Cardiac septum (tissue), 1 donor: ENCODE measurements around the gene SEMA3B. TPM values are rescaled to one million over a fixed set of nuclear protein-coding genes. Genes with fewer than 3 reads are reported as not detected.
"Not testable (repeated sequence)": the region's sequence is repeated elsewhere in the genome, so short reads cannot be mapped to it uniquely, and the experiment has no call there.

ENCODE experiments used
- DNase-seq: peaks from one replicate; pipeline ENCODE4 v3.0.0-alpha.2; 2020; ENCODE audit warnings: low spot score
- intact Hi-C: fragments of 100-400 bp; cut with DNase I; formaldehyde crosslinking; loops from one replicate; pipeline ENCODE4 v1.14.0; 2022
- total RNA-seq: library from RNA; stranded (reverse); fragmentation: NEBNext Ultra II Directional; extraction: Animal tissue kit (Norgen Biotek cat#: 25700); gene quantifications from one replicate; pipeline ENCODE4 v1.2.1, GENCODE V29; 2021
- donor health status: DM: no; HTN: no; CAD: no.

Gene SEMA3B
- total RNA-seq, 1 donor from 2014 or later, result 26.5 TPM

DNA sequence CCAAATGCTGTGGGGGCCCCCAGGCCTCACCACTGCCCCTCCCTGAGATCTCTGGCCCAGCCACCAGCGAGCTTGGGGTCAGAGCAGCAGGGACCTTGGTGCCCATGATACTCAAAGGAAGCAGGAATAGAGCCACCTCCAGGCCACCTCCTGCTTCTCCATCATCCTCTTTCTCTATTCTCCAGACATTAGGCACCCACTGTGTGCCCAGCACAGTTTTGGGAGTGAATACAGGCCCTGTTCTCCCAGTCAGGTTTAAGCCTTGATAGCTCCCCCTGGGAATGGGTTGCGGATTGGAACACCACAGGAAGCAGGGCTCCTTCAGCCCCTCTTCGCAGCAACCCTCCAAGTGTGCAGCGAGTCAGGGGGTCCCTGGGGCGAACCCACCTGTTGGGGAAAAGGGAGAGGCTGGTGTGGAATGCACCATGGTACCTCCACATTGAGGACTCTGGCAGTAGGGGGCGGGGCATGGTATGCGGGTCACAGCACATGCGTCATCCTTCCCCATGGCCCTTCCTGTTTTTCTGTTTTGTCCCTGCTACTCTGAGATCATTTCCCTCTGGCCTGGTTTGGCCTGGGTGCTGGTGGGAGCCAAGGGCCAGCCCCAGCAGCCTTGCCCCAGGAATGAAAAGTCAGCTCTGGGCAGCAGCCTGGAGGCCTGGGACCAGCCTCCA is 14.2 kb upstream of the SEMA3B start:
- peak; percentile 93 for DNase-seq
- intact Hi-C loops, result no loop called here

DNA sequence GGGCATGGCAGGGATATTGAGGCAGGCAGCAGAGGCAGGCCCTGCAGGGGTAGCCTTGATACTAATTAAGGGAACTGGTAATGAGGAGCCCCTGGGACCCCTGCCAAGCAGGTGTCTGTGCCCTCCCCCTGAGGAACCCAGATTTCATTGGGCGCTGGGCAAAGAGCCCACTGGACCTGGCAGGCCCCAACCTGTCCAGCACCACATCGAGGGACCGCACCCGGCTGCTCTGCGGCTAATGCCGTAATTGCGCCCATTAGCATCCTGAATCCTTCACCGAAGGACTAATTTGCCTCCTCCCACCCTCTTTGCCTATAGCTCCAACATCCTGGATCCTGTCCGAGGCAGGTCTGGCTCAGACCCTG is 13.7 kb upstream of the SEMA3B start:
- intact Hi-C loops, result no loop called here
- no peak for DNase-seq

DNA sequence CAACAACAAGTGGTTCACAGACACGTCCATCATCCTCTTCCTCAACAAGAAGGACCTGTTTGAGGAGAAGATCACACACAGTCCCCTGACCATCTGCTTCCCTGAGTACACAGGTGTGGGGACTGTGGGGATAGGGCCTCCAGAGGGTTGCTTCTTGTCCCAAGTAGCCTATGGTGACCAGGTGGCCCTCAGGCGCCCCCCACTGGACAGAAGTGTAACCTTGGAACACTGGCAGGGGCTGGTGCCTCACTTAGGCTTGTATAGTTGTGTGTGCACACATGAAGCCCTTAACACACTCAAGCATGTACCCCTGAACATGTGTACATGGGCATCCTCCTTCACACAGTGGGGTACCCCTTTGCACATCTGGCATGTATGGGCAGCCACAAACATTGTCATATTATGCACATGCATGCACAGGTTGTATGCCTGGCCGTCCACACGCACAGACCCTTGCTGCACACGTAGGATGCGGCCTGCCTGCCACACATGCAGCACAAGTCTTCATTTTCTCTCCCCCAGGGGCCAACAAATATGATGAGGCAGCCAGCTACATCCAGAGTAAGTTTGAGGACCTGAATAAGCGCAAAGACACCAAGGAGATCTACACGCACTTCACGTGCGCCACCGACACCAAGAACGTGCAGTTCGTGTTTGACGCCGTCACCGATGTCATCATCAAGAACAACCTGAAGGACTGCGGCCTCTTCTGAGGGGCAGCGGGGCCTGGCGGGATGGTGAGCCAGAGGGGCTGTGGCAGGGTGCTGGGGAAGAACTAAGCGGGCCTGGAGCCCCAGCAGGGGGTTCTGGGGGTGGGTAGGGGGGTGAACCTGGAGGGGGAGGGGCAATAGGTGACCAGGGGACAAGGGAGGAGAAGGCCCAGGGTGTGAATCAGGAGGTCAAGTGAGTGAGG is 11.7 kb upstream of the SEMA3B start:
- intact Hi-C loops, result no loop called here
- no peak for DNase-seq

DNA sequence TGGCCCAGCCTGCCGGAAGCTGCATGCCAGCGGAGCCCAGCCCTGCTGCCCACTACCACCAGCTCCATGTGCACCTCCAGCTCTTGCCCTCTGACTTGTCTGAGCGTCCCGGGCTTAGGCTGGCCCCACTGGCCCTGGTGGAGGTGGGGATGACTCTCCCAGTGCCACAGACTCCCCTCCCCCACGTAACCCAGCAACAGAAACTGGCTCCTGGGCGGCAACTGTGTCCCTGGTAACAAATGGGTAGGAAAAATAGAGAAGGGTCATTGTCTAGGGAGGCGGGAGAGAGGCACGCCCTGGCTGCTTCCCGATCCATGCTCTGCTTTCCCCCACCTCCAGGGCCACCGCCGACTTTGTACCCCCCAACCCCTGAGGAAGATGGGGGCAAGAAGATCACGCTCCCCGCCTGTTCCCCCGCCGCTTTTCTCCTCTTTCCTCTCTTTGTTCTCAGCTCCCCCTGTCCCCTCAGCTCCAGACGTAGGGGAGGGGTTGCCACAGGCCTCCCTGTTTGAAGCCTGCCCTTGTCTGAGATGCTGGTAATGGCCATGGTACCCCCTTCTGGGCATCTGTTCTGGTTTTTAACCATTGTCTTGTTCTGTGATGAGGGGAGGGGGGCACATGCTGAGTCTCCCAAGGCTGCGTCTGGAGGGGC is 10.8 kb upstream of the SEMA3B start:
- DNase-seq, result no peak
- intact Hi-C loops, result no loop called here

DNA sequence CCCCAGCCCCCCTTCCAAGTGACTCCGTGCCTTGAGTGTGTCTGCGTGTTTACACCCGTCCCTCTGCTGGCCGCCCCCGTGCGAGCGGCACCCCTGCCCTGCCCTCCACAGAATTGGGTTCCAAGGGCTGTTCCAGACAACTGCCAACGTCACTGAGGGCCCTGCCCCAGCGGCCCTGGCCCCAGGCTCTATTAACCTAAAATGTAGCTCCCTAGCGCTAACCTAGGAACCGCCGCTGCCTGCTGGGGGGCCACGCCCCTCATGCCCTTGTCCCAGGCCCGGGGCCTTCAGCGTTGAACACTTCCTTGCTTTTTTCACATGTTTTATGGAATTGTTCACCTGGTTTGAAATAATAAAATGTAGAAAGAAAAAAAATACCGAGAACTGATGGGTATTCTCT is 10.0 kb upstream of the SEMA3B start:
- no peak for DNase-seq
- intact Hi-C loops, result no loop called here

DNA sequence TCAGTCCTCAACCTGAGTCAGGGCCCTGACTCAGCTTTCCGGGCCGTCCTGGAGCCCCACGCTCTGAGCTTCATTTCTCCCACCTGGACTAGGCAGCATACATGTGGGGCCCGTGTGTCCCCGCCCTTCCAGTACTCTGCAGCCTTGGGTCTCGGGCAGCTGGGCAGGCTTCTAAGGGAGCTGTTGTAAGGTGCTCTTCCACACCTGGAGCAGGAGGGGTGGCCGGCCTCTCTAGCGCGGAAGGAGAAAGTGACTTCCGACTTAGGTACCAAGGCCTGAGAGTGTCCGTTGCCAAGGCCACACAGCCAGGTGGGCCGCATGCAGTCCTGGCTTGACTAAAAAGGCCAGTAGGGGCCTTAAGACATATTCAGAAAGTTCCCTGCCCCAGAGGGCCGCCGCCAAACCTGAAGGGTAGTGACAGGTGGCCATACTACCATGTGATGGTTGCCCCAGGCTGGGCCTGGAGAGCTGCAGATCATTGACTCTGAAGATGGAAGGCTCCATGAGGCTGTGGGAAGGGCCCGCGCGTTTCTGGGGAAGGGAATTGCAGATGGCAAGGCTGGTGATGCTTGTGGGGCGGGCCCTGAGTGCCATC is 9.4 kb upstream of the SEMA3B start:
- DNase-seq, result no peak
- intact Hi-C loops, result loop anchor here (1.0 kb wide), 2 partner anchors 14 to 32 kb away; no protein-coding TSS in a partner anchor

DNA sequence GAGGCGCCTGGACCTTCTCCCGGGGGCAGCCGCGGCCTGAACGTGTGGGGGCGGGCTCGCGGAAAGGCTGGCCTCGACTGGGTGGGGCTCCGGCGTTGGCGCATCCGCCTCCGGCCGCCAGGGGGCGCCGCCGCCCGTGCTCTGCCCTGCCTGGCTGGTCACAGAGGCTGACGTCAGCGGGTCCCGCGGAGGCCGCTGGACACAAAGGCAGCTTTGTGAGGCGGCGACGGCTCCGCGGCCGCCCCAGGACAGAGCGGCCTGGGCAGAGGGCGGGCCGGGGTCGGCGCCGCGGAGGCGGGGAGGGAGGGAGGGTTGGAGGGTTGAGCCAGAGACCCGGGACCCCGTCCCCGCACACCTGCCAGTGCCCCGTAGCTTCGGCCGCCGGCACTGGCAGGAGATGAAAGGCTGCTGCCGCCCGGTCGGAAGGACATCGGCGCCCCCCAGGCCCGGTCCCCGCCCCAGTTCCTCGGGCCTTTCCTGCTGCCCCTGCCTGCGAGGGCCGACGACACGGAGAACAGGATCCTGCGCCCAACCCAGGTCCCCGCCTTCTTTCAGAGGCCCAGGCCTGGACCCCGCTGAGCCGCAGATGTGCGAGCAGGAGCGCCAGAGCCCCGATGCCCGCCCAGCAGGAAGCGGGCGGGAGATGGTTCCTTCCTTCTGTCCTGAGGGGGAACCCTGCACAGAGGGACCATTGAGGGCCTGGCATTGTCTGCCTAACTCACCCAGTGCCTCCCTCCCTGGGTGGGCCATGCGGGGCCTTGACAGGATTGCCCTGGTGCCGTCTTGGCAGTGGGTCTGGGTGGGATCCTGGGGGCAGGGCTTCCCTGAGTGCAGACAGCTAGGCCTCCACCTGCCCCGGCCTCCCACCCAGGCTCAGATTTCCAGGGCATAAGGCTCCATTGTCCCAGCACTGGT is 8.7 kb upstream of the SEMA3B start:
- DNase-seq, result peak; percentile 97
- intact Hi-C loops, result loop anchor here (1.0 kb wide), 2 partner anchors 13 to 33 kb away; no protein-coding TSS in a partner anchor

DNA sequence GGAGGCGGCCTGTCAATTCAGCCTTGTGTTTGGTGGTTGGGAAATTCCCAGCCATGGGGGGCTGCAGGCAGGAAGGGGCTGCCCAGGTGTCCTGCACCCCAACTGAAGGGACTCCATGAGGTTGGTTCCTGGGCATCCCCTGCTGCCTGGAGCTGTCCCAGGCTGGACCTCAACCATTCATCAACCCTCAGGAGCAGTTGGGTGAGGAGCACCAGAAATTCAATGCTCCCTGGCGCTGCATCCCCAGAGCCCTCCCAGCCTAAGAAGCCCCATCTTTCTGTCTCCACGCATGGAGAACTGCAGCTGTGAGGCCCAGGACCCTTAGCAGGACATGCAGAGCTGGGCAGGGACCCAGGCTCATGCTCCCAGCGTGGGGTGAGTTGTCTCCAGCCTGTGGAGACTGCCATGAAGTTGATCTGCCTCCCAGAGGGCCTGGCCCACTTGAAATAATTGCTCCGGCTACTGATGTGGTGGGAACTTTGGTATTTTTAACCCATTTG is 8.0 kb upstream of the SEMA3B start:
- no peak for DNase-seq
- intact Hi-C loops, result loop anchor here (1.0 kb wide), 2 partner anchors 12 to 34 kb away; no protein-coding TSS in a partner anchor

DNA sequence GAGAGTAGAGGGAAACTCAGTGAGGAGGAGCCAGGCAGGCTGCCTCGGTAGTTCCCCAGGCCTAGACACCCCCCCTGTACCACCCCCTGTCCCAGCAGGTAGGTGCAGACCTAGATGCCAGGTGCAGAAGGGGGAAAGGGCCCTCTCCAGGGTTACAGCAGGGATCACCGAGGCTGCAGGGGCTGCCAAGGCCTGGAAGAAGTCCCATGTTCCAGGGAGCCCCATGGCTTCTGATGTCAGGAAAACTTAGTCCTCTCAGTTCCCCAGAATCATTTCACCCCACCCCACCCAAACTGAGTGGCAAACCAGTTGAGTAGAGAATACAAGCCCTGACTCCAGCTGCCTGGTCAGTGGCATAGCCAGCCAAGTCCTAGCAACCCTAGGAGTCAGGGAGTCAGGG is 7.4 kb upstream of the SEMA3B start:
- intact Hi-C loops, result no loop called here
- DNase-seq, result no peak

DNA sequence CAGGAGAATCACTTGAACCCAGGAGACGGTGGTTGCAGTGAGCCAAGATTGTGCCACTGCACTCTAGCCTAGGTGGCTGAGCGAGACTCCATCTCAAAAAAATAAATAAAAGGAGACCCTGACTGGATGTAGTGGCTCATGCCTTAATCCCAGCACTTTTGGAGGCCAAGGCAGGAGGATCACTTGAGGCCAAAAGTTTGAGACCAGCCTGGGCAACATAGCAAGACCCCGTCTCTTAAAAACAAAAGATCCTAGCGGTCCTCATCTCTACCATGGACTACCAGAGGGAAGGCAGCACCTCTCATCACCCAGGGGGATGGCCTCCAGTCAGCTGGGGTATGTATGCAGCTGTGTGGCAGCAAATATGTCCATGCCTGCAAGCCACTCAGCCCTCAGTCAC is 6.7 kb upstream of the SEMA3B start:
- intact Hi-C loops, DNase-seq: not testable (repeated sequence)

DNA sequence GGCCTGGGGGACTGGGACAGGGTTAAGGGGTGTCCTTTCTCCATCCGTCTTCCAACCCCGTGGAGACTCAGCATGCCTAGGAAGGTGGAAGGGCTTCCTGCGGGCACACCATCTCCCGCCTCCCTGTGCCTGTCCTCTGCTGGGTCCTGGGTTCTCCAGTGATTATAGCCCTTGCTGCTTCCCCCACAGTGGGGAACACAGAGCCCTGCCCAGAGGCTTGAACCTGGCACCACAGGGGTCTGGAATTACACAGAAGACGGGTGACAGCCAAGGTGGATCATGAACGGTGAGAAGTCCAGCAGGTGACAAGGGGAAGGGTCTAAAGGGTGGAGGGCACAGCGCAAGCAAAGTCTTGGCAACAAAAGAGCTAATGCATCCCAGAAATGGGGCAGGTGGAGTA is 6.2 kb upstream of the SEMA3B start:
- no peak for DNase-seq

DNA sequence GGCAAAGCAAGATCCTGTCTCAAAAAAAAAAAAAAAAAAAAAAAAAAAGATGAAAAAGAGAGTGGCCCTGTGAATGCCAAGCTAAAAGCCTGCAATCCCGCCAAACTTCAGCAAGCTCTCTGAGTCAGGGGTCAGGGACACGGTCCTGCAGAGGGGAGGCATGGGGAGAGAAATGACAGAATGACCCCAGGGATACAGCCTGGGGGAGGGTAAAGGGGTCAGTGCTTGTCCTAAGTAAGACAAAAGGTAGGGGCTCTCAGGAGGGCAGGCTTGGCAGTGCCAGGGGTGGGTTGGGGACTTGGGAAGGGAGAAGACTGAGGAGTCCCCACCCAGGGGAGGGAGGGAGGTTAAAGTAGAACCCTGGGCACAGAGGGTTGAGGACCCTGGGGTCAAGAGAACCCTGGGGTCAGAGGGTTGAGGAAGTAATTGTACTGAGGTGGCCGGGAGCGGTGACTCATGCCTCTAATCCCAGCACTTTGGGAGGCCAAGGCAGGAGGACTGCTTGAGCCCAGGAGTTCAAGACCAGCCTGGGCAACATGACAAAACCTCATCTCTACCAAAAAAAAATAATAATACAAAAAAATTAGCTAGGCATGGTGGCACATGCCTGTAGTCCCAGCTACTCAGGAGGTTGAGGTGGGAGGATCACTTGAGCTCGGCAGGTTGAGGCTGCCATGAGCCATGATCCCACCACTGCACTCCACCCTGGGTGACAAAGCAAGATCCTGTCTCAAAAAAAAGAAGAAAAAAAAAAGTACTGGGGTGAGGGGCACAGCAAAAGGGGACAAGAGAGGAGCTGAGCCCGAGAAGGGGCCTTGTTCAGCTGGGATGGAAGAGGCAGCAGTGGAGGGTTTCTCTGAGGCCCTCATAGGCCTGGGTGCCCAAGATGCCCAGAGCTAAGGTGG is 5.2 kb upstream of the SEMA3B start:
- no peak for DNase-seq

More for the DNA sequence above, 6.2 kb upstream of the SEMA3B start:
- intact Hi-C loops, result no loop called here

DNA sequence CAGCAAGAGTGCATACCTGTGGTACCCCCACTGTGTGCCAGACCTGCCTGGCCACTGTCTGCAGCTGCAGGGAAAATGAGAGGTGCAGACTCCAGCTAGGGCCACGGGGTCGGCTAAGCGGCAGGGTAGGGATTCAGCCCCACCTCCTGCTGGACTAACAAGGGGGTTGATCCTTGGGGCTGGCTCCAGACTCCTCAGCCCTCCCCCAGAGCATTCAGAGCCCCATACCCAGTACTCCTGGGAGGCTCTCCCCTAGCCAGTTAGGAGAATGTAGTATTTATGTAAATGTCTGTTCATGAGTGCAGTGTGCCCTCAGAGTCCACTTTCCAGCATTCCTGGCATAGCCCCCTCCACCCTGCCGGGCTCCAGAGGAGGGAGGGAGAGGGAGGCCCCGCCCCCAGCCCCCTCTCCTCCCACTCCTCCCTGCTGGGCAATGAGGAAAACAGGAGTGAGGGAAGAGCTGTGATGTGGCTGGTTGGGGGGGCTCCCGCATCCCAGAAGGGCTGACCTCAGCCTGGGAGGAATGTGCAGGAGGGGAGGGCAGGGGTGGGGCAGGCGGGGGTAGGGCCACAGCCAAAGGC is 4.5 kb upstream of the SEMA3B start:
- intact Hi-C loops, result no loop called here
- DNase-seq, result peak; percentile 85

More for the DNA sequence above, 5.2 kb upstream of the SEMA3B start:
- intact Hi-C loops, result no loop called here

DNA sequence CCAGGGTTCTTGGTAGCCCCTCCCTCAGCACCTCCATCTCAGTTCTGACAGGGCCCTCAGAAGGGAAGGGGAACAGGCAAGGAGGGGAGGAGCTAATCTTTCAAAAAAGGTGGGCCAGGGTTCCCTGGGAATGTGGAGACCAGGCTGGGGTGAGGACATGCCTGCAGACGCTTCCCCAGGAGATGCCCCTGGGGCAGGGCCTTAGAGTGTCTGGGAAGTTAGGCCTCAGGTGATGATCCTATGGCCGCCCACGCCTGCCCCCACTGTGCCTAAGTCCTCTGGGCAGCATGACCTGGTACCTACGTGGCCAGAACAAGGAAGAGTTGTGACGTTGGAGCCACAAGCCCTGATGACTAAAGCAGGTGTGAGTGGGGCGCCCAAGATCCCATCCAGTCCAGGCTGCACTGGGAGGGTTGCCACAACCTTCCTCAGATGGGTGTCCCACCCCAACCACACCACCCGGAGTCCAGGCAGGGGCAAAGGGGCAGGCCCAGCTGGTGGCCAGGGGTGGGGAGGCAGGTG is 3.9 kb upstream of the SEMA3B start:
- DNase-seq, result no peak
- intact Hi-C loops, result no loop called here

DNA sequence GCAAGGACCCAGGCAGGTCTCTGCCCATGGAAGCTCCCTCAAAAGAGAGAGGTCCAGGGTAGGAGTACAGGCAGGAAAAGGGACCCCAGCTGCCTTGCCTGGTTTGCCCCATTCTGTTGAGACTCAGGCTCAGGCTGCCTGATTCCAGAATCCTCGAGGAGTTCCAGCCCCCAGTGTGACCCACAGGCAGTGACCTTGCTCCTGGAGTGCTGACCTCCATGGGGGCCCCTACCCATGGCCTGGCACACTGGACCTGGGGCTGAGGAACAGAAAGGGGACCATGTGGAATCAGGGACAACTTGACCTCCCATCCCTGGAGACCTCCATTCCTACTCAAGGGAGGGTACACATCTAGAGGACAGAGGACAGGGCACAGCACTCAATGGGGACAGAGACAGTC is 3.4 kb upstream of the SEMA3B start:
- no peak for DNase-seq
- intact Hi-C loops, result no loop called here

DNA sequence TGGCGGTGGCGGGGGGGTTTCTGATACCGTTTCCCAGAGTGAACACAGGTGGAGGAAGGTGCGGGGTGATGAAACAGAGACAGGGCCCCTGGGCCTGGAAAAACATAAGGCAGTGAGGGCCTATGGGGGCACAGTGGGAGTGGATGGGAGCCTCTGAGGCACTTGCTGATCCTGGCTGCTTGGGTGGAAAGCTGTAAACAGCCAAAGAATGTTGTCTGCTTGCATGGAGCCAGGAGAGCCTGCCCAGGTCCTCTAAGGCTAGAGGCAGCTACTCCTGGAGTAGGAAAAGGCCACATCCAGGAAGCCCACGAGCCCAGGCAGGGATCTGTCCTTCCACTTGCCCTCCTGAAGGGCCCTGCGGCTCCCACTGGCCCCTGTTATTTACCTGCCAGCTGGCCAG is 2.9 kb upstream of the SEMA3B start:
- intact Hi-C loops, result no loop called here
- DNase-seq, result no peak

DNA sequence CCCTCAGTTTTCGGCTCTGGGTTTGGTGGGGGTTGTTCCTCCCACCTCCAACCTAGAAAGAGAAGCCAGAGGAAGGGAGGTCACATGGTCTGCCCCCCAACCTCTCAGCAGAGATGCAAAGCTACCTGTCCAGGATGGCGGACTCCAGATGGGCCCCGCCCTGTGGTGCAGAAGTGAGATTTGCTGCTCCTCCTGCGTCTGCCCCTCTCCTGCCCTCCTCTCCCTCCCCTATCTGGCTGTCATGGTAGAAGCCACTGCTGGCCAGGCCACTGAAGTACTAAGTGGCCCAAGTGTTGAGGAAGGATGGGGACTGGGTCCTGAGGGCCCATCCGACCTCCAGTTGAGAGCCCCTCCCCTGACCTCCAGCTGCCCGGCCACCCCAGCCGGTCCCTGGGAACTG is 2.1 kb upstream of the SEMA3B start:
- DNase-seq, result no peak
- intact Hi-C loops, result no loop called here
